HG02884 (cell line): ENCODE measurements around the gene MT1H.

ENCODE experiments used
- ATAC-seq: cut with Tn5 transposase; IDR thresholded peaks from one replicate; pipeline ENCODE4 v1.9.1; 2021; ENCODE audit warnings: mild to moderate bottlenecking, moderate library complexity; ENCODE audit not compliant: unreplicated experiment

Gene MT1H

GRCh38 chr16:56684256-56684925 lies 14.8 kb downstream of the MT1H start:
- ATAC-seq = no peak

DNA sequence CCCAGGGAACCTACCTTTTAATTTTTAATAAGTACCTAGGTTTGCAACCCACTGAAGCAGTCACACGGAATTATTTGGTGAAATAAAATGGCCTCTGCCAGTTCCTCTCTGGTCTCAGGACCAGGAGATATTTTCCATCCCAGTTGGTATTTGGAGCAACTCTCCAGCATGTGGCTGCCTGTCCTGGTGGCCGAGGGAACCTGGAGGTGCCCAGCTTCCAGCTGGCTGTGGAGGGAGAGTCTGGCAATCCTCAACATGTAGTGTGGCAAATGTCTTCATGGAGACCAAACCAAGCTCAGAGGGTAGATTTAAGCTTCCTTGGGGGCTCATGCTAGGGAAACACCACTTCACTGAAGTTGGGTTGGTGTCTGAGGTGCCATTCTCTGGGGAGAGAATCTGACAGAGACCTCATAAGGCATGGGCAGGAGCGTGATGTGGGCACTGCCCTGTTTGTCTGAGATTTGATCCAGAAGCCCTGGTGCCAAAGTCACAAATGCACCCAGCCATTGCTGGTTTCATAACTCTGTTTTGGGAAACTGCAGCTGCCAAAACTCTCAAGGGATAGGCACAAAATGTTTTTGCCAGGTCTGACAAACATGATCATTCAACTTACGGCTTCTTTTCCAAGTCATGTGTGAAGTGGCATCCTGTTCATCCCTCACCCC lies 15.4 kb downstream of the MT1H start:
- no peak for ATAC-seq

DNA sequence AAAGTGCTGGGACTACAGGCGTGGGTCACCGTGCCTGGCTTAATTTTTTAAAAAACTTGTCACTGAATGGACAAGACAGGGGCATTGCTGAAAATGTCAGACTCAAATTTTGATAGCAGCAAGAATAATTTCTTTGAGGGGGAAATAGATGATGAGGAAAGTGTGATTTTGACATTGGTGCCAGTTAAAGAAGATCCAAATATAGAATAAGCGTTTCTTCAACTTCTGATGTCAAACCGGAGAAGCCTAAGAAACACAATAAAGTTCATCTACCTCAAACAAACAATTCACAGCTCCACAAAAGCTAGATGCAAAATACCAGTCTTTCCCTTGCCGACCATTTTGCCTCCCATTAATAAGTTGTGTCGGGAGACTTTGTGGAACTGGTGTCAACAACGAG lies 17.1 kb downstream of the MT1H start:
- ATAC-seq = no peak

- ATAC-seq = no peak
Measured at GRCh38 chr16:56688762-56689161, 19.1 kb downstream of the MT1H start.

DNA sequence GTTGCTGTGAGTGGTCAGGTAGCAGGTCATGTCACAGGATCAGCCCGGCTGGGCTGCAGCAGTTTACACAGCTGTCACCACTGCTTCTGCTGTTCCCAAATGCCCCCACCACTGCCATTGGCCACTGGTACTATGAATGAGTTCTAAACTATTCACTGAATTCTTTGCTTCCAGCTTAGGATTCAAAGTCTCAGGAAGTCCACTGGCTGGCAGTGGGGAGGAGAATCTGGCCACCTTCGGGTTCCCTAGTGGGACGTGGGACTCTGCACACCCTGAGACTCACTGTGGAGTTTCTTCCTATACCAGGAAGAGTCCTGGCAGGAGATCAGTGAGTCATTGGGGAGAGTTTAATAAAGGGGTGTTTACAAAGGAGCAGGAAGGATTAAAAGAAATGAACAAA lies 19.6 kb downstream of the MT1H start:
- no peak for ATAC-seq

GRCh38 chr16:56690420-56691122 lies 21.0 kb downstream of the MT1H start:
- ATAC-seq = no peak

- ATAC-seq = no peak
Measured at GRCh38 chr16:56691885-56692284, 22.3 kb downstream of the MT1H start.

GRCh38 chr16:56695246-56695645 lies 25.6 kb downstream of the MT1H start:
- ATAC-seq = no peak

DNA sequence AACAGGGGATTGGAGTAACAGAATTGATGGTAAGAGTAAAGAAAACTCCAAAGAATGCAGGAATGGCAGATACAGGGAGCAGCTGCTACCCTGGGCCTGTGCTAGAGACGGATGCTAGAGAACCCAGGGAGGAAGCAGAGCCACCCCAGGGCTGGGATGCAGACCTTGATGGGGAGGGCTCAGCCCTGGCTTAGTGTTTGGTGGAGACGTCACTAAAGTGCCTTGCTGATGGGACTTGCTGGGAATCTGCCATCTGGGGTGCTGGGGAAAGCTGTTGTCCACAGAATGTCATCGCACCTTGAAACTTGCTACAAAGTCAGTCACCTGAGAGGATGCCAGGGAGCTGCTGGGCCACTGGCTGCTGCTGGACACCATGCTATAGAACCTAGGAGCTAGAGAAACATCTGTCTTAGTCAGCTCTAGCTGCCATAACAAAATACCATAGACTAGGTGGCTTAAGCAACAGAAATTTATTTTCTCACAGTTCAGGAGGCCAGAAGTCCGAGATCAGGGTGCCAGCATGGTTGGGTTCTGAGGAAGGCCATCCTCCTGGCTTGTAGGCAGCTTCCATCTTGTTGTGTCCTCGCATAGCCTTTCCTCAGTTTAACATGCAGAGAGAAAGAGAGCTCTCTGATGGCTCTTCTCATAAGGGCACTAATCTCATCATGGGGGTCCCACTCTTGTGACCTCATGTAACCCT lies 28.0 kb downstream of the MT1H start:
- ATAC-seq = no peak

DNA sequence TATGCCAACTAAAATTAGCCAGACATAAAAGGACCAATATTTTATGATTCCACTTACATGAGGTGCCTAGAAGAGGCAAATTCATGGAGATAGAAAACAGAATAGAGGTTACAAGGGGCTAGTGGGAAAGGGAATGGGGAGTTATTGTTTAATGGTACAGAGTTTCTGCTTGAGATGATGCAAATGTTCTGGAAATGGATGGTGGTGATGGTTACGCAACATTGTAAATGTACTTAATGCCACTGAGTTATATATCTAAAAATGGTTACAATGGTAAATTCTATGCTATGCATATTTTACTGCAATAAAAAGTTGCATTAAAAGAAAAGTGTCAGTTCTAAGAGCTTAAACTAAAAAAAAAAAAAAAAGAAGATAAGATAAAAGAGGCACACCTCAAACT lies 30.6 kb downstream of the MT1H start:
- ATAC-seq = no peak

DNA sequence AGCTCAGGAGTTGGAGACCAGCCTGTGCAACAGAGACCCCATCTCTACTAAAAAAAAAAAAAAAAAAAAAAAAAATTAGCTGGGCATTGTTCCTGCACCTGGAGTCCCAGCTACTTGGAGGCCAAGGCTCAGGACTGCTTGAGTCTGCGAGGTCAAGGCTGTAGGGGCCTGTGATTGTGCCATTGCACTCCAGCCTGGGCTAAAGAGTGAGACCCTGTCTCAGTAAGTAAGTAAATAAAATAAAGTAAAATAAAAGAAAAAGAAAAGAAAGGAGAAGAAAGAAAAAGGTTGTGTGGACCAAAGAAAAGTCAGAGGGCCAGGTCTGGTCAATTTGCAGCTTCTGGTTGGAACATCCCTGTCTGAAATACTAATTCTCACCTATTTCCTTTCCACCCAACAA lies 31.0 kb downstream of the MT1H start:
- no peak for ATAC-seq

DNA sequence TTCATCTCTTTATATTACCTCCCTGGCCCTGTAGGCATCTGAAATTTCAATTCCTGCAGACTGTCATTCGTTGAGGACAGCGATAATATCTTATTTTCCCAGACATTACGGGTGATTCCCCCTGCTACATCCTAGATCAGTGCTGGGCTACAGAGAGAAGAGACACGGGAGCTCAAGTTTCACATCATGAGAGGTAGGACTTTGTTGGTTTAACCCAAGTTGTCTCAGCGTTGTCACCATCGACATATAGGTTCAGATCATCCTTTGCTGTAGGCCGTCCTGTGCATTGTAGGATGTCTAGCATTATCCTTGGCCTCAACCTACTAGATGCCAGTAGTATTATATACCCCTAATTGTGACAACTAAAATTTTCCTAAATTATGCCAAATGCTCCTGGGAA lies 31.9 kb downstream of the MT1H start:
- no peak for ATAC-seq

GRCh38 chr16:56702836-56703235 lies 33.2 kb downstream of the MT1H start:
- ATAC-seq = no peak

DNA sequence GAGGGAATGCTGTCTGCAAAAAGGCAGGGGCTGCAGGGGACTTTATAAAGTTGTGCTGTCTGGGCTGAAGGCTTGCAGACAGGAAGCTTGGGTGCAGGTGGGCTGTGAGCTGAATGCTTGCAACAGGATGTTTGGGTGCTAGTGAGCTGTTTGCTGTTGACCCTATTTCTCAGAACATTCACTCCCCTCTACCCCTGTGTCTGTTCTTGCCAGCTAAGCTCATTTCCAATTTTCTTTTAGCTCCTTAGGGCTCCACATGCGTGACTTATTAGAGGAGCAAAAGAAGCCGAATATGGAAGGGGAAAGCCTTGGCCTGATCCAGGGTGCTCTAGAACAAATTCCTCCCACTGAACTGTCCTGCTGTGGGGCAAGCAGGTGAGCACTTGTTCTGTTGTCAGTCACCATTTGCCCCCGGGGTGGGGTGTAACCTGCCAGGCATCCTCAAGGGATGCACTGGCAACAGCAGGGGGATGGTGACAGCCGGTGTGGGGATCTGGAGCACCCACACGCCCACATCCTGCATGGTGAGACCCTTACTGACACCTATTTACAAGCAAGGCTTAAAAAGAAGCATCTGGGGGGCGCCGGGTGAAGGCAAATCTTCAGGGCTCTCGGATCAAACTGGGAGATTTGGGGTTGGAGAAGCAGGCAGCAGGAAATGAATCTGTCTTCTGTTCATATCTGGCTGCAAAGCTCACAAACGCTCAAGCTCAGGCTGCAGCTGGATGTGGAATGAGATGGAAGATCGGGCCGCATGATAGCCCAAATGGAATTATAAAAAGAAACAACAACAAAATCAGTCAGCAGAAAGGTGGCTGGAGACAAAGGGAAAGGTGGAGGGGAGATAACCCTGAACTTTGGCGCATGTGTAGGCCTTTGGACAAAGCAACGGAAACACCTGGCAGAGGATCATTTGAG lies 39.2 kb downstream of the MT1H start:
- ATAC-seq = no peak

GRCh38 chr16:56709443-56710040 lies 39.9 kb downstream of the MT1H start:
- ATAC-seq = no peak

GRCh38 chr16:56710181-56710737 lies 40.6 kb downstream of the MT1H start:
- ATAC-seq = no peak

DNA sequence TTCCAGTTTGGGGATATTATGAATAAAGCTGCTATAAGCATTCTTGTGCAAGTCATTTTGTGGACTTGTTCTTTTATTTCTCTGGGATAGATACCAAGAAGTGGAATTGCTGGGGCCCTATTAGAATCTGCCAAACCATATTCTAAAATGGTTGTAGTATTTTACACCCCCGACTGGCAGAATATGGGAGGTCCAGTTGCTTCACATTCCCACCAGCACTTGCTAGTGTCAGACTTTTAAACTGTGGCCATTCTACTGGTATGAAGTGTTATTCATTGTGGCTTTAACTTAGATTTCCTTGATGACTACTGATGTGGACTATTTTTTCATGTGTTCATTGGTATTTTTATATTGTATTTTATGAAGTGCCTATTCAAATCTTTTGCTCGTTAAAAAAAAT lies 42.2 kb downstream of the MT1H start:
- ATAC-seq = no peak

- no peak for ATAC-seq
Measured at GRCh38 chr16:56713794-56714193, 44.2 kb downstream of the MT1H start.

DNA sequence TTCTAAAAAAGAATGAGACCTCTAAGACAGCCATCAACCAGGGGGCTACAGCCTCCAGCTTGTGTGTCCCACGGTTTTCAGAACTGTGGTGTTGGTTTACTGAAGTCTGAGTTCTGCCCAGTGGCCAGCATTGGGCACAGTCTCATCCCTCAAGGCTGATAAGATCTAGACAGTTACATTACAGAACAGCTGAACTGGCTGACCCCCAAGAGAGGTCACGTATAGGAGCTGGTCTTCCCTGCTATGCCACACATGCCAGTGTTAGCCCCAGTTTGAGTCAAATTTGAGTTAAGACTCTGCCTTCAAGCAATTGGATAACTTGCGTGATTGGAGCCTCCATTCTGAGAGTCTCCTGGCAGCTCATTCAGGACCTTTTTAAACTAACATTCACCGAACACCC lies 45.5 kb downstream of the MT1H start:
- ATAC-seq = no peak

- ATAC-seq = no peak
Measured at GRCh38 chr16:56716761-56717160, 47.1 kb downstream of the MT1H start.
